AG09309 (cell line): Measurements from ENCODE around the gene NLRC5.

Experiments used
- DNase-seq: peaks from one replicate; pipeline ENCODE4 v3.0.0-alpha.2; 2010; ENCODE audit warnings: low read depth
- H3K4me3 ChIP-seq: 2 replicates; pipeline ENCODE4 v1.5.1; 2011; ENCODE audit warnings: mild to moderate bottlenecking, low read depth, low read length, moderate library complexity; ENCODE audit not compliant: control insufficient read depth
- TF ChIP-seq, protein P1 (sequence below): IDR thresholded peaks from 2 replicates; pipeline ENCODE4 v1.5.1; 2011; ENCODE audit warnings: mild to moderate bottlenecking, low read depth, low read length, inconsistent platforms; ENCODE audit not compliant: insufficient read depth, control insufficient read depth; ENCODE audit errors: missing control alignments

The NLRC5 gene

DNA sequence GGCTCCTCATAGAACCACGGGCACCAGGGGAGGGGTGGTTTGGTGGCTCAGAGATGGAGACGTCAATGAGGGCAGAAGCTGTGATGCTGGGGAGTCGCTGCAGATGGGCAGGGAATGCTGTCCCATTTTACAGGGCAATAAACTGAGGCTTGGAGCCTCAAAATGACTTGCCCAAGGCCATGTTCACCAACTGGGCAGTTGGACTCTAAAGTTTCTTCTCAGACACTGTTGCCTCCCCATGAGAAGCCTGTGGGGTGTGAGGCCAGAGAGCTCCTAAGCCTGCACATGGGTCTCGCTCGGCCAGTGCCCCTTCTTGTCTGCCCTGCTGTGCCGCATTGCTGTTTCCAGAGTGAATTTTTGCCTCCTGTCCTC, 141.6 kb downstream of the NLRC5 start:
- no peak for DNase-seq
- H3K4me3 ChIP-seq: no peak overlapping the region
- TF ChIP-seq, protein P1, sequence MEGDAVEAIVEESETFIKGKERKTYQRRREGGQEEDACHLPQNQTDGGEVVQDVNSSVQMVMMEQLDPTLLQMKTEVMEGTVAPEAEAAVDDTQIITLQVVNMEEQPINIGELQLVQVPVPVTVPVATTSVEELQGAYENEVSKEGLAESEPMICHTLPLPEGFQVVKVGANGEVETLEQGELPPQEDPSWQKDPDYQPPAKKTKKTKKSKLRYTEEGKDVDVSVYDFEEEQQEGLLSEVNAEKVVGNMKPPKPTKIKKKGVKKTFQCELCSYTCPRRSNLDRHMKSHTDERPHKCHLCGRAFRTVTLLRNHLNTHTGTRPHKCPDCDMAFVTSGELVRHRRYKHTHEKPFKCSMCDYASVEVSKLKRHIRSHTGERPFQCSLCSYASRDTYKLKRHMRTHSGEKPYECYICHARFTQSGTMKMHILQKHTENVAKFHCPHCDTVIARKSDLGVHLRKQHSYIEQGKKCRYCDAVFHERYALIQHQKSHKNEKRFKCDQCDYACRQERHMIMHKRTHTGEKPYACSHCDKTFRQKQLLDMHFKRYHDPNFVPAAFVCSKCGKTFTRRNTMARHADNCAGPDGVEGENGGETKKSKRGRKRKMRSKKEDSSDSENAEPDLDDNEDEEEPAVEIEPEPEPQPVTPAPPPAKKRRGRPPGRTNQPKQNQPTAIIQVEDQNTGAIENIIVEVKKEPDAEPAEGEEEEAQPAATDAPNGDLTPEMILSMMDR: no peak

DNA sequence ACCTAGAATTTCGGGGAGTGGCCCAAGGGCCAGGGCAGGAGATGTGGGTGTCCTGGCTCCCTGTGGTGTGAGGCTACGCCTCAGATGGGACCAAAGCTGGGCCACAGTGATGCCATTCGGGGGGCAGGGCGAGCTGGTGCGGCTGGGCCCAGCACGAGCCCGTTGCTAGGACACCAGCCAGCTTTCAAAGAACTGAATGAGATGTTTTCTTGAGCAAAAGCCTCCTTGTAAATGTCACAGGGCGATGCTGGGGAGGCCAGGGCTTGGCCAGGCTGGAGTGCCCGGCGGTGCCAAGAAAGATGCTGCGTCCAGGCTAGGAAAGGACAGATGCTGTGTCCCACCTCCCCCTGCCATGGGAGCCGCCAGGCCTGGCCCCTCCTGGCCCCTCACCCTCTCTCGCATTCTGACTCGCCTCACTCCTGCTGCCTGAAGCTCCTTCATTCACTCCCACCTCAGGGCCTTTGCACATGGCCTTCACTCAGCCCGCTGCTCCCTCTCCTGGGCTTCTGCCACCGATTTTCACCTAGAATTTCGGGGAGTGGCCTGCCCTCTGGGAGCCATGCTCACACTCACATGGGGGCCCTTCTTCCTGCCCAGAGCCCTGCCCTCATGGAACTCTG, 142.1 kb downstream of the NLRC5 start:
- DNase-seq: no peak
- no peak overlapping the region for H3K4me3 ChIP-seq
- TF ChIP-seq, protein P1: no peak

DNA sequence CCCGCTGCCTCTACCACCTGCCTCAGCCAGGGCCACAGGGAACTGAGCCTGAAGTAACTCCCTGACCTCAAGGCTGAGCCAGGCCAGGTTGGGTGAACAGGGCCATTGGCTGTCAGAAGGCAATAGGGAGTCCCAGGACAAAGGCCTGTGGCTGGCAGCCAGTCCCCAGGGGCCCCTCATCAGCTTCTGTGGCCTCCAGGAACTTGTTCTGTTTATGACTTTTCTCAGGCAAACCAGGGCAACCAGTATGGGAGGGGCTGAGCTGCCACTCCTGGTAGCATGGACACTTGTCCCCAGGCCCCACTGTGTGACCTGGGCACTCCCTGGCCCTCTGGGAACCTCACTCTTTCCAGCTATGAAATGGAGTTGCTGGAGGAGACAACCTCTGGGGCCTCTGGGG, 143.1 kb downstream of the NLRC5 start:
- TF ChIP-seq, protein P1: no peak
- DNase-seq: no peak
- H3K4me3 ChIP-seq: no peak overlapping the region

DNA sequence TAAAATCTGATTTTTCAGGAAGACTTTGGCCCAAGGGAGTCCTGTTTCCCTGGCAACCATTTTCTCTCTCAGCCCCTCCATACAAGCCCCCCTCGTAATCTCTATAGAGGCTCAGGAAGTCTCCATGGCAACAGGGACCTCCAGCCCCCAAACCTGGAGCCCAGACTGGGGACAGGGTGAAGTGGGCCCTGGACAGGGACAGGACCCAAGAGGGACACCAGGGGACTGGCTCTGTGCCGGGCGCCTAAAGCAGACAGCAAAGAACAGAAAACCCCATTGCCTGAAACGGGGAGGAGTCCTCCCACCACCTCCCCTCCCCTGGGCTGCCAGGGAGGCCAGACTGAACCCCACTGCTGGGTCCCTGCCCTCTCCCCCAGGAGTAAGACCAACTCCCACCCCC, 143.7 kb downstream of the NLRC5 start:
- TF ChIP-seq, protein P1: no peak
- no peak for DNase-seq
- no peak overlapping the region for H3K4me3 ChIP-seq
